Stimulated activated naive CD4-positive, alpha-beta T cell (primary cell): ENCODE results near the gene PSMD2.
A peak's percentile ranks its signal among the peaks of the same experiment; 100 is the strongest.

Experiments
- DNase-seq, 6 experiments: peaks; one replicate each; lab custom pipeline; 2025; lab: John Stamatoyannopoulos, UW

The PSMD2 gene

GRCh38 chr3:184317201-184317600, 18.2 kb downstream of the PSMD2 start:
- DNase-seq = no peak

- DNase-seq = no peak
Observed at GRCh38 chr3:184320104-184320445, 21.0 kb downstream of the PSMD2 start.

GRCh38 chr3:184321666-184322065, 22.6 kb downstream of the PSMD2 start:
- DNase-seq = no peak

GRCh38 chr3:184322731-184323487, 23.9 kb downstream of the PSMD2 start:
- no peak for DNase-seq

GRCh38 chr3:184323696-184324095, 24.7 kb downstream of the PSMD2 start:
- no peak for DNase-seq

- no peak for DNase-seq
Observed at GRCh38 chr3:184325269-184325668, 26.2 kb downstream of the PSMD2 start.

- no peak for DNase-seq
Observed at GRCh38 chr3:184325715-184326369, 26.8 kb downstream of the PSMD2 start.

GRCh38 chr3:184327171-184327570, 28.1 kb downstream of the PSMD2 start:
- no peak for DNase-seq

GRCh38 chr3:184328516-184328915, 29.5 kb downstream of the PSMD2 start:
- DNase-seq = no peak

GRCh38 chr3:184332370-184333090, 33.5 kb downstream of the PSMD2 start:
- DNase-seq = no peak

- DNase-seq = no peak
Observed at GRCh38 chr3:184333190-184333589, 34.1 kb downstream of the PSMD2 start.

- no peak for DNase-seq
Observed at GRCh38 chr3:184333700-184334099, 34.7 kb downstream of the PSMD2 start.

GRCh38 chr3:184334470-184335158, 35.6 kb downstream of the PSMD2 start:
- peak in 2 of 6 experiments; percentile 13 to 29 for DNase-seq

GRCh38 chr3:184335291-184335660, 36.2 kb downstream of the PSMD2 start:
- no peak for DNase-seq

- DNase-seq = peak; percentile 75 to 91 (median 82)
Observed at GRCh38 chr3:184335661-184336546, 36.9 kb downstream of the PSMD2 start.

- peak in 2 of 6 experiments; percentile 10 to 35 for DNase-seq
Observed at GRCh38 chr3:184336547-184337398, 37.7 kb downstream of the PSMD2 start.

- no peak for DNase-seq
Observed at GRCh38 chr3:184337399-184337714, 38.3 kb downstream of the PSMD2 start, which contains the start of gene FAM131A. Gene FAM131A, plus strand, starts transcription at chr3:184337600. Its CDS starts 31 bp downstream, at chr3:184337631.

GRCh38 chr3:184337981-184338380, 38.9 kb downstream of the PSMD2 start:
- DNase-seq = no peak

- no peak for DNase-seq
Observed at GRCh38 chr3:184338511-184338945, 39.5 kb downstream of the PSMD2 start.

GRCh38 chr3:184339001-184339400, 40.0 kb downstream of the PSMD2 start:
- DNase-seq = no peak
